Femur (tissue), 1 donor: ENCODE measurements around the gene TMEM30B.
A peak's percentile ranks its signal among the peaks of the same experiment; 100 is the strongest.

ENCODE experiments used
- DNase-seq: peaks from one replicate; pipeline ENCODE4 v3.0.0-alpha.2; 2017

The TMEM30B gene

DNA sequence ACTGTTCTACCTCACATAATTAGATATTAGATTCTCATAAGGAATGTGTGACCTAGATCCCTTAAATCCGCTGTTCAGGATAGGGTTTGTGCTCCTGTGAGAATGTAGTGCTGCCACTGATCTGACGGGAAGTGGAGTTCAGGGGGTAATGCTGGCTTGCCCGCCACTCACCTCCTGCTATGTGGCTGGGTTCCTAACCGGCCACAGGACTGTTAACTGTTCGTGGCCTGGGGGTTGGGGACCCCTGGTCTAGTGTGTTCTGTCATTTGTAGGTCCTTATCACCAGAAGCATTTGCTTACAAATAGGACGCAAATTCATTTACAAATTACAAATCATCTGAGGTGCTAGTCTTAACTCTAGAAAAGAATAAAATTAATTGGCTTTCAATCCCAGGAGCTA, 16.4 kb upstream of the TMEM30B start:
- no peak for DNase-seq

DNA sequence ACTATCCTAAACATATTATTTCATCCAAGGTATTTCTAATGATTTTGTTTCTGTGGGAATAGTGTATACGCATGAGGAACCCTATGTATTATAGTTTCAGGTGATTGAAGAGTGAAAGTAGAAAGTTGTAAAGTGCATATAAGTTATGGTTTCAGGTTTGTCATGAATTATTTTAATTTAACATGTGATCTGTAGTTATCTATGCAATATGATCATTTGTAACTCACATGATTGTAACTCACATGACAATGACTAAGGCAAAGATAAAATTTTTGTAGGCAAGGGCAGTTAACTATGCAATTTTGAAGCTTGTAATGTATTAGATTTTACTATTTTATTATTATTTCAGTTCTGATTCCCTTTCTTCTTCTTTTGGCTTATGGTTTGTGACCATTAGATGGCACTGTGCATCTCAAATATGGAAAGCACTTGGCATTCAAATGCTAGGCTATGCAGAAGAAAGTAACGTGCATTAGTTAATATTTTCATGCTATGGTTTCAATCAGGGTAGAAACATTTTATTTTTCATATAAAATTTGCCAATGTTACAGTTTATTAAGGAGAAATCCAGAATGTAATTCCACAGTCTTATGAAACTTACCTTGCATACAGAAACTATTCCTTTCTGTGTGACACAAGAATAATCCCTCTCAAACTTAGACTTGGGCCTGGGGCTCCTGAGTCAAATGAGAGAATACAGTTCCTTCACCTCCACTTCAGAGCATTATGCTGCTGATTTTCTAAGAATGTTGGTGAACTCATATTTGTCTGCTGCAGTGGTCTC, 15.8 kb upstream of the TMEM30B start:
- DNase-seq, result no peak

DNA sequence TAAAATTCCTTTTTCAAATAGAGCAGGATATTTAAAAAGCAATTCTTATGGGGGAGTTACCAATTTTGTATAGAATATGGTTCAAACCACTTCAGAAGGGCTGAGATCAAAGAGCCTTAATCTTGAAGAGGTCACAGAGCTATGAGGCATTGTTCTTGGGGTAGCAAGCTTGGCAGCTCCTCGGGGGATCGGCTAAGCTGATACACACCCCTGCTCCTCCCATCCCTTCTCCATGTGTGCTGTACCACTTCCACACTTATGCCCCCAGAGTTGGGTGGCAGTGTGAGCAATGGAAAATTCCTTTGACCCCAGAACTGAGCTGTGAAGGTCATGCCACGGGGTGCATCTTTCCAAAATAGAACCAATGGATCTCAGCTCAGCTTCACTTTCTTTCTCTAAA, 15.0 kb upstream of the TMEM30B start:
- DNase-seq, result no peak

DNA sequence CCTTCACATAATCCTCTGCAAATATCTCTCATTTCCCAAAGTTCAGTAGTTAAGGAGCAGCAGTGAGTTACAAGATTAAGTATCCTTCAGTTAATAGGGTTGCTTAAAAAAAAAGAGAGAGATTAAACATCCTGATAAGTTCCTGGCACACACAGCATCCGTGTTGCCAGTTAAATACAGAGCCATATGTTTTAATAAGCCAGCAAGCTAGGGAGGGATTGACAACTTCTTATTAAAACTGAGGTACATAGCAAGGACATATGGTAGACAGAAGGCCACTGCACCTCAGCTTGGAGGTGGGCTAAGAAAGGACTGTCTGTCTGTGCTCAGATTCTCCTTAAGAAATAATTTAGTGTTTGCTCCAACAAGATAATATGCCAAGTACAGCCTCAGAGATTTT, 9.6 kb upstream of the TMEM30B start:
- no peak for DNase-seq

DNA sequence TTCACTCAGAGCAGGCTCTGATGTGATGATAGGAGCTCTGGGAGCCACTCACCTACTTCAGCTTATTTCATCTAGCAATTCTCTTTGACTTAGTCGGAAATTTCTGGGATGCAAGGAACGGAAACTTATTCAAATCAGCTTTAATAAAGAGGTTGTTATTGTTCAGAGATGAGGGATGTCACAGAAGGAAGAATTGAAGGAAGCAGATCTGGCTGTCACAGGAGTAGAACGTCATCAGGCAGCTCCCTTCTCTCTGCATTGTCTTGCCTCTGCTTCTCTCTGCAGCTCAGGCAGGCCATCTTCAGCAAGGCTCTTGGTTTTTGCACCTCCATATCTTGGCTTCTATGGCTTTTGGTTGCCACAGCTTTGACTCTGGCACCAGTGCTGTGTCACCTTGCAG, 7.6 kb upstream of the TMEM30B start:
- no peak for DNase-seq

DNA sequence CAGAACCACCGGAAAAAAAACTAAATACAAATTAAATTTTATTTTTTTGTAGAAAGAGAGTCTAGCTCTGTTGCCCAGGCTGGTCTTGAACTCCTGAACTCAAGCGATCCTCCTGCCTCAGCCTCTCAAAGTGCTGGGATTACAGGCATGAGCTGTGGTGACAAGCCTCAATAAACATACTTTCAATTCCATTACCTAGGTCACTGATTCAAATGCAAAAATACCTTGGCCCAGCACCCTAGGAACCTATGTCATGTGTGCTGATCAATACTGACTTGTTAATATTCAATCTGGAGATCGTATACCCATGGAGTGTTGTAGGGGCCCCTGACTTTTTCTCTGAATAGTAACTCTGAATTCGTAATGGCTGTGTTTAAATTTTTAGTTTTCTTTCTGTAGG, 7.1 kb upstream of the TMEM30B start:
- no peak for DNase-seq

DNA sequence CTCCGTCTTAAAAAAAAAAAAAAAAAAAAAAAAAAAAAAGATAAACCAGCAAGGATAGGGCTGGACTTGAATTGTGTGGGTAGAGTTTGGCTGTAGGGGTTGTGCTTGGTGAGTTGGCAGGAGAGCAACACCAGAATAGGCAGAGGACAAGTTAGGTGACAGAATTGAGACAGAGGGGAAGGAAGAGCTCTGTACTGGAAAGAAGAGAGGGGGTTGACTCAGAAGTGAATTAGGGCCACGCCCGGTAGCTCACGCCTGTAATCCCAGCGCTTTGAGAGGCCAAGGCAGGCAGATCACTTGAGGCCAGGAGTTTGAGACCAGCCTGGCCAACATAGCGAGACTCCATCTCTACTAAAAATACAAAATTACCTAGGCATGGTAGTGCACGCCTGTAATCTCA, 6.1 kb upstream of the TMEM30B start:
- no peak for DNase-seq

DNA sequence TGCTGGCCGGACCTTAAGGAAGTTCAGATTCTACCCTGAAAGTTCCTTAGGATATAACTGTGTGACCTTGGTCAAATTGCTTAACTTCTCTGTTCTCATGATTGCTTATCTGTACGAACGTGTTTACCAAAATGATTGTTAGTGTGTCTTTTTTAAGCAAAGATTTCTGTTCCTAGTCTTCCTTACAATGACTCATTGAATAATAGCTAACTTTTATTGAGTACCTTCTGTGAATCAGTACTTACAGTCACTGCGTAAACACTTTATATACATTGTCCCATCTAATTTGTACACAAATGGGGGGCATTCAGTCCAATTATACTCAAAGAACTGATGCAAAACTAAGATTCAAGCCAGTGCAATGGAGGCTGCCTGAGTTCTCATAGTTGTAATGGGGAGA, 4.2 kb upstream of the TMEM30B start:
- no peak for DNase-seq

DNA sequence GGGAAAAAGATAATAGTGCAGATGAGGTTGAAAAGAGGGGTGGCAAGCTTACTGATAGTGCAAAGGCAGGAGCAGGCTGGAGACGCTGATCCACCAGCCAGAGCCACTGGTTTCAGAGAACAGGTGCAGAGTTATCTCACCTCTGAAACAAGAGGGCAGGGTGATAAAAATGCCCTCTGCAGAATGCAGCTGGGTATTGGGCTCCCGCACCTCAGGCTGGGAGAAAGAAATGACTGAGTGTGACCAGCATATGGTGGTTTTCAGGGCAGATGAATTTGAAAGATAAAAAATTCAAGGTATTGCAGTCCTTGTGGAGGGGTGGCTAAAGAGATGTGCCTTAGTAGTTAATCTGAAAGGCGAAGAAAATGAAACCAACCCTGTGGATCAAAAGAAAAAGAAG, 2.9 kb upstream of the TMEM30B start:
- DNase-seq, result no peak

DNA sequence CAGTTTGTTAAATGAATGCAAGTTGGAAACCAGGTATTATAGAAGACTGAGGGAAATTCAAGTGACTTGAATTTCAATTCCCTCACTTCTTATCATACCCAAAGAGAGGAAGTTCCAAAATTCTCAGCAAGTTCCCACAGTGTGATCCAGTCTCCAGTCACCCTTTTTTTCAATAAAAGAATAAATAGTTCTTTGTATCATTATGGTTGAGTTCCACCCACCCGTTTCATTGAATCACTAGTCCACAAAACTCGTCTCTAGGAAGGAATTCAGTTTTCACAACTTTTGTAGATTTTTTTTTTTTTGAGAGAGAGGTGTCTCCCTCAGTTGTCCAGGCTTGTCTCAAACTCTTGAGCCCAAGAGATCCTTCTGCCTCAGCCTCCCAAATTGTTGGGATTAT, 1.6 kb upstream of the TMEM30B start:
- DNase-seq, result no peak

DNA sequence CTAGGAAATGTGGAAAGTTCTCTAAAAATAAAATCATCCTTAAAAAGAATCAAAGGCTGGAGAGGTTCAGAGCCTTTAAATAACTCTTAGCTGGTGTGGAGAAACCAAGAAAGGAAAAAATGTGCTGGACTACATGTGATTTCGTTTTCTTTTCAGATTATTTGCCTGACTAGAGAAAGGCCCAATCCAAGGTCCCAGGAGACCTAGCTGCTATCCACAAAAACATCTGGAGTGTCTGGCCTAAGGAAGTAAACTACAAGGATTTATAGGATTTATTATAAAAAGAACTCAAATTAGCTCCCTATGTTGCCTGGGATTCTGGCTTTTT, 774 bp upstream of the TMEM30B start:
- peak; percentile 68 for DNase-seq

DNA sequence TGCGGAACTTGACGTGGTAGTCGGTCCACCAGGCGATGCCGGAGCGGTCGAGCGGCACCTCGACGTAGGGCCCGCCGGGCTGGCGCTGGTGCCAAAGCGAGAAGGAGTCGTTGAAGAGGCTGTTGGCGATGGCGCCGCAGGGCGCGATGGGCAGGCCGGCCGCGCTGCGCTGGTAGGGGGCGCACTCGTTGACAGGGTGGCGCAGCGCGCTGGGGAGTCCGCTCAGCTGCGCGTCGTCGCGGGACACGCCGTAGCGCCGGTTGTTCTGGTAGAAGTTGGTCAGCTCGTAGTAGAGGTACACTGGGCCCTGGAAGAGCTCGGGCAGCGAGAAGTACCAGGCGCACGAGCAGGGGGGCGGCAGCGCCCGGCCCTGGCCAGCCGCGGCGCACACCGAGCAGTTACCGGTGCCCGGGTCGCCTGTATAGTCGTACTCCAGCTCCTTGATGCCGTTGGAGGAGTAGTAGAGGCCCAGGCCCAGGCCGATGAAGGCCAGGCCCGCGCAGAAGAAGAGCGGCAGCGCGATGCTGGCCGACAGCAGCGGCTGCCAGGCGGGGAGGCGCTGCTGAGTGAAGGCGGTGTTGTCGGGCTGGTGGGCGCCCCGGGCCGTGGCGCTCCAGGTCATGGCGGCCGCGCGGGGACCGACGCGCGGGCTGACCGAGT, 482 bp downstream of the TMEM30B start:
- DNase-seq, result peak; percentile 74

DNA sequence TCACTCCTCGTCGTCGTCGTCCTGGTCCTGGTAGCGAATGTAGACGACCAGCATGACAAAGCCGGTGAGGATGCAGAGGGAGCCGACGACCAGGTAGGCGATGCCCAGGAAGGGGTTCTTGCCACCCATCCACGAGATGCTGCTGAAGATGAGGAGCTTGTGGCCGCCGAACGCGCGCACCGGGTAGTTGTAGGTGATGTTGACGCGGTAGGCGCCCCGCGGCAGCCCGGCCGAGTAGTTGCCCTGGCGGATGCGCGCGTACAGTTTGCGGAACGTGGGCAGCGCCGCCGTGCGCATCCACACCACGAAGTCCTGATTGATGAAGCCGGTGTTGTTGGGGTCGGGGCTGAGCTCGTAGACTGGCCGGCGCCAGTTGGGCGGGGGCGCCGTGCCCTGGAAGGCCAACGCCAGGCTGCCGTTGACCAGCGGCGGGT, 1.0 kb downstream of the TMEM30B start:
- no peak for DNase-seq

DNA sequence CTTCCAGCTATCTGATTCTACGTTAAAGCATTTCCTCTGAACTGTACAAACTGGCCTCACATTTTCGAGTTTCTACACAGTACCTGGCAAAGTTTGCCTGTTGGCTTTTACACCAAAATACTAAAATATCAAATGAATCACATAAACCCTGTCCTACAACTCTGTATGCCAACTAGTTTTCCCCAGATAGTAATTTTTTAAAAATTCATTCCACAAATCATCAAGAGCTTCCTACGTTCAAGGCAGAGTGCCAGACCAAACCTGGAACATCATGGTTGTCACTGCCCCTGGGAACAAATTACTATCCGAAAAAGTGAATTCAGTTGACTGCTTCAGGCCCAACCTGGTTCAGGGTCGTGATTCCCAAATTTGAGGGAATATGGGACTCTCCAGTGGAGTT, 2.1 kb downstream of the TMEM30B start:
- DNase-seq, result peak; percentile 41

DNA sequence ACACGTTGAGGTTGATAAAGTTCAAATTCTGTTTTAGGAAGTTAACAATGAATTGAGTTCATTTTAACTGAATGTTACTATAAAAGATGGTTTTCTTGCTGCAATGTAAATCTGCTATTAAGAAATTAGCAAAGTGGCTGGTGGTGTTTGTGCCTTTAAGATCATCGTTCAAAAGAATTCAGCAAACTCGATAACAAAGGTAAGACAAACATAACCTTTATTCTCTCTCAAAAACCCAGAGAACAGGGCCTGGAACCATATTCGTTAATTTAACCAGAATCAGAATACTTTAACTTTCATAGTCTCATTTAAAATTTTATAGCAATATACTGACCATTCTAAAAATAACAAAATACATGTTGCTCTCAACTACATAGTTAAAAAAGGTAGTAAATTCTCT, 3.4 kb downstream of the TMEM30B start:
- DNase-seq, result no peak

DNA sequence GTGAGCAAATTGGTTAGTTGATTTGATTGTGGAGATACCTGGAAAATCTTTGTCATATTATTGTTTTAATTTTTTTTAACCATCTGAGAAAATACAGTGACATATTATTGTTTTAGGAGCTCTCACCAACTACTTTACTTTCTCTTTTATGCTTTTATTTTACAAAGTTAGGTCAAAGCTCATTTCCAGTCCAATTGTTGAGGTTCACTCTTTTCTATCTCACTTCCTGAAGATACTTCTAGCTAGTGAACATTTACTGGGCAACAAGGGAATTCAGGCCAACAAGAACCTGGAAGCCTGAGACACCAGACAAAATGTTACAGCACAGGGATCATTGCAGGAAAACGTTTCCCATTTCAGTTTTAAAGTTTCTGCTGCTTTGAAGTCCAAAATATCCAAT, 3.9 kb downstream of the TMEM30B start:
- DNase-seq, result no peak

DNA sequence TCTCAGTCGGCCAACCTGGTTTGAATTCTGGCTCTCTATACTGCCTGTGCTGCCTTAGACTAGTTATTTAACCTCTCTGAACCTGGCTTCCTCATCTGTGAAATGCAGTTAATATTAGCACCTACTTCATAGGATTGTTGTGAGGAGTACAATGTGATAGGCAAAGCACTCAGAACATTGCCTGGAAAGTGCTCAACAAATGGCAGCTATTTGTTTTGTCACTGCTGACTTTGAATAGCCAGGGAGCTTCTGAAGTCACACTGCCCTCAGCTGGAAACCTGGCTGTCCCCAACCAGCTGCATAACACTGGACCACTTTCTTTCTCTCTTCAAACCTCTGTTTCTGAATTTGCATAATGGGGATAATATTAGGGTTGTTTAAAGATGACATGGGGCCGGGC, 9.6 kb downstream of the TMEM30B start:
- no peak for DNase-seq

DNA sequence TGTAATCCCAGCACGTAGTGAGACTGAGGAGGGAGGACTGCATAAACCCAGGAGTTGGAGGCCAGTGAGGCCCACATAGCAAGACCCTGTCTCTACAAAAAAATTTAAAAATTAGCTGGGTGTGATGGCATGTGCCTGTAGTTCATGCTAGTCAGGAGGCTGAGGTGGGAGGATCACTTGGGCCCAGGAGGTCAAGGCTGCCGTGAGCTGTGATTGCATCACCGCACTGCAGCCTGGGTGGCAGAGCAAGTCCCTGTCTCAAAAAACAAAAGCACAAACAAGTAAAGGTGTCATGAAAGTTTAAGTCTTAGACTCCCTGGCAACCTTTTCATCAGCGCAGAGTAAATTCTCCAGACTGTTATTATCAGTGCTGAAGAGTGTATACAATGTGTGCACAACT, 10.4 kb downstream of the TMEM30B start:
- DNase-seq, result no peak

DNA sequence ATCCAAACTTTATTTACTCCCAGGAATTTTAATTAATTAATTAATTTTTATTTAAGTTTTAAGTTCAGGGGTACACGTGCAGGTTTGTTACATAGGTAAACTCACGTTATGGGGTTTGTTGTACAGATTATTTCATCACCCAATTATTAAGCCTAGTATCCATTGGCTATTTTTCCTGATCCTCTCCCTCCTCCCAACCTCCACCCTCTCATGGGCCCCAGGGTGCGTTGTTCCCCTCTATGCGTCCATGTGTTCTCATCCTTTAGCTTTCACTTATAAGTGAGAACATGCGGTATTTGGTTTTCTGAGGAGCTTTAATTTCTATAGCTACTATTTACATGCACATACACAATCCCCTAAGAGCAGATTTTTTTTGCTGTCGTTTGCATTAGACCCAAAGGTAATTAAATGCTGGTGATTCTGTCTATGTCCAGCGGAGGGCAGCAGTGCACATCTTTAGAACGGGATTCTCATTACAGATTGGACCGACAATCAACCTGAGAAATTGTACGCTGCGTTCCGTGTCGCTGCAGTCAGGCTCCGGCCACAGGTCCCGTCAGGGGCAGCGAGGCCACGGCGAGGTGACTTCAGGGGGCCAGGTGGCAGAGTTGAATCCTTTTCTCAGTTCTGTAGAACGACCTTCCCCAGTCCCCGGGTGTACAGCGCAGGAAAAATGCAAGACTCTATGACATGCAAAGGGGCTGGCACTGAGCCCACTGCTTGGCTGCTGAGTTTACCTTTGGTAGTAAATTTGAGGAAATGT, 11.6 kb downstream of the TMEM30B start:
- DNase-seq, result peak; percentile 83

DNA sequence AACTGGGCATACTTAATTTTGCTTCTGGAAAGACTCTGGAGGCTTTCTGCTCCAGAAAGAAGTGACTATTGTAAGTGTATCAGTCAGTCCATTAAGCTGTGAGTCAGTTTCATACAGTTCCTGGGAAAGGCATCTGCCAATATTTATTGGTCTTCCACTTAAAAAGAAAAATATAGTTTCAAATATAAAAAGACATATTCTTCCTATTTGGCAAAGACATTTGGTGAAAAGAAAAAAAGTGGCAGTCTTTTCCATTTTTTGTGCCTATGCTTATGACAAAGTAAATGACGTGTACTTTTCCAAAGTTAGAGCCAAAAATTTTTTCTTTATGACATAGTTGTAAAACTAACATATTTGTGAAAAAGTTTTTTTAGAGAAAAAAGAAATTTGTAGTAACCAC, 12.3 kb downstream of the TMEM30B start:
- no peak for DNase-seq

DNA sequence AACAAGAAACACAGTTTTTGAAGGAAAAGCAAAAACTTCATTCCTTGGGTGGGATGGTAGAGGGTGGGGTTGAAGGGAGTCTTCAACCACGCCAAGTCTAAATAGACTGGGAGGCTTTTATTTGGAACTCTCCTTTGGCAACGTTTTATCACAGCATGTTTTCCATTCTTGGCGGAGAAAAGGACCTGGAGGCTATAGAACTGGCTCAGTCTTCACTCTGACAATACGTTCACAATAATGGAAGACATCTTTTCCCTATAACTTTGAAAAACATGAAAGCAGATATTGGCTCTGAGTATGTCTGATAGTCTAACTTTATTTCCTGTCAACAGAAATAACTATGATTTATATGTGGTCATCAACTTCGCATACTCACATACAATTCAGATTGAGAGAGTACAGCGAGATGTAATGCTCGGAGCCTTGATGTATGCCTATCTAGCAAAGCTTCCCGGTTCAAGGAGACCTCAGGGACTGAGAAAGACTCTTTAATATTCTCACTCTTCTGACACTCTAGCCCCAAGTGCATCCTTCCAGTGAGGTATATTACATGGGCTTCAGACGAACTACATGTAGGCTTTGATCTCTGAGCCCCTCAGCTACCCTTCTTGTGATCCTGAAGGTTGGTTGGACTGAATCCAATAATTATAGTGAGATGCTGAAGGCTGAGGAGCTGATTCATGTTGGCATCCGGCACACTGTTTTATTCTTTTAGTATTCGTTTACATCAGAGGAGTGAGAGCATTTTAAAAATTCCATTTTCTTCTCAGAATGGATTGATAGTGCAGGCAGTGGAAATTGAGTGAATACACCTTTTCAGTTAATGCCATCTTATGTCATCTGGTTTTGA, 14.0 kb downstream of the TMEM30B start:
- DNase-seq, result peak; percentile 61

DNA sequence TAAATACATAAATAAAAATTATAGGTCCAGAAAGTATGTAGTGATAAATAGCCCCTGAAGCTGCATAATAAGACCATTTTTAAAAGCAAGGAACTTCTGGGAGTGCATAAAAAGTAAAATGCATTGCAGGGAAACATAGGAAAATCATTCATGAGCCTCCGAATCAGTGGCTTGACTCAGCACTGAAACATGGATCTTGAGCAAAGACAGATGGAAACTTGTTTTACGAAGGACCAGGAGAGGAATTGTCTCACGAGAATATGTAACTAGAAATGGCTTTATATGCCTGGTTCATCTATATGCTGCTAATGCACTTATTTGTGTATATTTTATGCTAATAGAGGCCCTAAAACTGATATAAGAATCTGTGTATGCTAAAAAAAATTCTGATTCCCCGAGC, 14.7 kb downstream of the TMEM30B start:
- DNase-seq, result no peak

DNA sequence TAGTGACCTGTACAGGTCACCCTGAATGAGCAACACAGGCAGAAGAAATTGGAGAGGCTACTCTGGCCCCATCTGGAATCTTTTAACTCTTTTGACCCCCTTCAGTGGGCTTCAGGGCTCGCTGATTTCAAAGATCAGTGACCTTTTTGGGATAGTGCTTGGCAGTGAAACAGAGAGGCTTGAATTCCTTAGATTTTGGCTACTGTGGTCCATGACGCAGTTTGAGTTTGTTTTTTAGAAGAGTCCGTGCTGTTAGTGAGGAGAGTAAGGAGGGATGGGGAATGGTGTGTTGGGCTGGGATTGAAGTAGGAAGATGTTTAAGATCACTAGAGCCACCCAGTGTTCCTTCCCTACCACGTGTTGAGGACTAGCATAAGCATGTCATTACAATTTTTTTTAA, 16.5 kb downstream of the TMEM30B start:
- DNase-seq, result no peak
